HepG2 (cell line): ENCODE results near the gene GJB4. TPM values are rescaled to one million over a fixed set of nuclear protein-coding genes. Genes with fewer than 3 reads are reported as not detected.

Source experiments
- ATAC-seq: fragments of 200-7000 bp; cut with Tn5 transposase; 3 replicates; pipeline ENCODE4 v1.9.1; 2020; ENCODE audit warnings: mild to moderate bottlenecking, moderate library complexity
- BruUV-seq: library from RNA; stranded (reverse); fragments of 400-500 nt; replicated peaks from 2 replicates; lab custom pipeline; 2021; lab: Mats Ljungman, UMichigan
- CTCF ChIA-PET: fragments of 300-600 bp; formaldehyde crosslinking; extraction: SDS; loops from one replicate; lab custom pipeline; 2021; ENCODE audit warnings: low total read pairs, inconsistent platforms, low intra/inter-chr PET ratio; lab: Yijun Ruan, JAX
- POLR2A ChIA-PET: fragments of 350-600 bp; sonication (Branson Sonifier 250); formaldehyde crosslinking; loops from one replicate; lab custom pipeline; 2020; ENCODE audit warnings: antibody characterized with exemption, inconsistent platforms; lab: Yijun Ruan, JAX
- DNase-seq: peaks from one replicate; pipeline ENCODE4 v3.0.0-alpha.2; 2015; ENCODE audit warnings: low spot score
- FAIRE-seq: peaks from 3 replicates; lab custom pipeline; 2011; peaks lifted over from hg19 to GRCh38; lab: Jason Lieb, UNC
- H2AFZ ChIP-seq: one replicate; pipeline ENCODE4 v1.6.1; 2011; ENCODE audit warnings: low read length, inconsistent platforms
- H3K27ac ChIP-seq: fragments of 300-600 bp; 3 replicates; pipeline ENCODE4 v1.8.0; 2011; ENCODE audit warnings: mixed run types, mild to moderate bottlenecking, mixed read lengths, low read length, inconsistent platforms; ENCODE audit not compliant: insufficient read depth; ENCODE audit errors: extremely low read length
- H3K27me3 ChIP-seq, 2 experiments: fragments of 200-600 bp in 1 of 2; 2 replicates in 1 of 2; 3 replicates in 1 of 2; pipeline versions ENCODE4 v1.6.0 to v1.8.0; 2011; ENCODE audit warnings: low read length in 2 of 2, mild to moderate bottlenecking in 2 of 2, moderate library complexity in 2 of 2, inconsistent platforms in 1 of 2; ENCODE audit not compliant: insufficient read depth in 2 of 2, control insufficient read depth in 1 of 2
- H3K36me3 ChIP-seq, 2 experiments: fragments of 200-600 bp in 1 of 2; replicated peaks in 1 of 2; 2 replicates in 1 of 2; 3 replicates in 1 of 2; pipeline versions ENCODE4 v1.5.1 to v1.8.0; 2011; ENCODE audit warnings: low read length in 2 of 2, inconsistent platforms in 1 of 2; ENCODE audit not compliant: insufficient read depth in 2 of 2, control insufficient read depth in 1 of 2
- H3K4me1 ChIP-seq: 2 replicates; pipeline ENCODE4 v1.5.1; 2012; ENCODE audit warnings: low read length, inconsistent platforms; ENCODE audit not compliant: insufficient read depth
- H3K4me2 ChIP-seq: 2 replicates; pipeline ENCODE4 v1.6.0; 2011; ENCODE audit warnings: low read depth, low read length, inconsistent platforms
- H3K4me3 ChIP-seq, 3 experiments: fragments of 200-600 bp in 1 of 3; sonication (generic), shearing (Covaris generic) in 1 of 3; replicated peaks in 1 of 3; 2 replicates each; pipeline ENCODE4 v1.5.1; 2011 to 2016; ENCODE audit warnings: low read length in 3 of 3, inconsistent platforms in 2 of 3, low read depth in 2 of 3, mild to moderate bottlenecking in 2 of 3, control low read depth in 1 of 3, mixed read lengths in 1 of 3; ENCODE audit not compliant: insufficient read depth in 1 of 3
- H3K79me2 ChIP-seq: one replicate; pipeline ENCODE4 v1.6.1; 2011; ENCODE audit warnings: low read length, inconsistent platforms; ENCODE audit not compliant: insufficient read depth
- H3K9ac ChIP-seq: 2 replicates; pipeline ENCODE4 v1.6.0; 2011; ENCODE audit warnings: mild to moderate bottlenecking, low read depth, low read length, inconsistent platforms; ENCODE audit not compliant: insufficient read depth
- H3K9me3 ChIP-seq: 2 replicates; pipeline ENCODE4 v1.5.1; 2012; ENCODE audit warnings: mild to moderate bottlenecking, low read length
- H4K20me1 ChIP-seq: 2 replicates; pipeline ENCODE4 v1.6.0; 2011; ENCODE audit warnings: inconsistent platforms, mild to moderate bottlenecking, low read length, moderate library complexity; ENCODE audit not compliant: insufficient read depth
- ARNT2 ChIP-seq: sonication (generic); formaldehyde crosslinking; IDR thresholded peaks from 2 replicates; pipeline ENCODE4 v1.8.0; 2022; ENCODE audit warnings: mild to moderate bottlenecking, low read depth, missing genetic modification reagents, moderate library complexity
- BHLHE40 ChIP-seq: IDR thresholded peaks from 2 replicates; pipeline ENCODE4 v1.6.1; 2011; ENCODE audit warnings: low read length, improper control_type of control experiment
- ETV5 ChIP-seq: IDR thresholded peaks from 2 replicates; pipeline ENCODE4 v1.6.1; 2018; ENCODE audit warnings: missing biosample characterization, missing genetic modification reagents, inconsistent platforms, borderline replicate concordance
- PRPF4 ChIP-seq: fragments of 200-400 bp; formaldehyde crosslinking; IDR thresholded peaks from 2 replicates; pipeline ENCODE4 v1.6.1; 2016; ENCODE audit warnings: low read length, low read depth; ENCODE audit not compliant: poor library complexity, severe bottlenecking
- ZNF354B ChIP-seq: sonication (generic); formaldehyde crosslinking; IDR thresholded peaks from 2 replicates; pipeline ENCODE4 v1.8.0; 2022; ENCODE audit warnings: mild to moderate bottlenecking, missing genetic modification reagents
- WGBS: methylation state at CpG from one replicate; pipeline ENCODE4 v1.1.6; 2017; ENCODE audit warnings: low lambda C conversion rate; 5-methylcytosine and 5-hydroxymethylcytosine counted together
- in situ Hi-C: cut with HindIII; loops from 2 replicates; pipeline ENCODE4 v1.10.0; 2017; ENCODE audit warnings: low pct_unique_long_range_greater_than_20kb; ENCODE audit not compliant: extremely low pct_ligation_motif_present
- intact Hi-C: fragments of 100-400 bp; cut with micrococcal nuclease; formaldehyde crosslinking; loops from one replicate; pipeline ENCODE4 v1.10.0; 2022; ENCODE audit not compliant: unreplicated experiment
- polyA plus RNA-seq, 8 experiments: library from polyadenylated mRNA; depleted of rRNA in 3 of 8; stranded (reverse) in 7 of 8; unstranded in 1 of 8; fragments of >200 nt; fragmentation: Illumina TruSeq in 4 of 8; extraction: Trizol in 4 of 8; gene quantifications; 2 replicates each; pipeline versions ENCODE4 v1.2.1 to v1.2.3, GENCODE V29; 2011 to 2016; ENCODE audit warnings: low read depth in 4 of 8, missing spikeins in 1 of 8, mixed read lengths in 1 of 8; ENCODE audit not compliant: insufficient read depth in 1 of 8
- total RNA-seq, 5 experiments: library from RNA; depleted of rRNA; stranded (reverse); fragments of >200 nt; fragmentation: Illumina TruSeq; extraction: Trizol; gene quantifications; 2 replicates each; pipeline ENCODE4 v1.2.3, GENCODE V29; 2016; ENCODE audit warnings: low read depth in 1 of 5
- TF ChIP-seq, protein P1 (sequence below), 2 experiments: fragments of 450-650 bp in 1 of 2; sonication (generic) in 1 of 2; formaldehyde crosslinking in 1 of 2; IDR thresholded peaks; 2 replicates each; pipeline versions ENCODE4 v1.6.1 to v1.8.0; 2016 to 2022; ENCODE audit warnings: antibody characterized with exemption in 1 of 2, mild to moderate bottlenecking in 1 of 2, missing genetic modification reagents in 1 of 2

Gene GJB4
- total and polyA plus RNA-seq, 2 of the 13 experiments (the other 11 are each of a cell fraction or from before 2014, with no cell fraction given), result not detected

DNA sequence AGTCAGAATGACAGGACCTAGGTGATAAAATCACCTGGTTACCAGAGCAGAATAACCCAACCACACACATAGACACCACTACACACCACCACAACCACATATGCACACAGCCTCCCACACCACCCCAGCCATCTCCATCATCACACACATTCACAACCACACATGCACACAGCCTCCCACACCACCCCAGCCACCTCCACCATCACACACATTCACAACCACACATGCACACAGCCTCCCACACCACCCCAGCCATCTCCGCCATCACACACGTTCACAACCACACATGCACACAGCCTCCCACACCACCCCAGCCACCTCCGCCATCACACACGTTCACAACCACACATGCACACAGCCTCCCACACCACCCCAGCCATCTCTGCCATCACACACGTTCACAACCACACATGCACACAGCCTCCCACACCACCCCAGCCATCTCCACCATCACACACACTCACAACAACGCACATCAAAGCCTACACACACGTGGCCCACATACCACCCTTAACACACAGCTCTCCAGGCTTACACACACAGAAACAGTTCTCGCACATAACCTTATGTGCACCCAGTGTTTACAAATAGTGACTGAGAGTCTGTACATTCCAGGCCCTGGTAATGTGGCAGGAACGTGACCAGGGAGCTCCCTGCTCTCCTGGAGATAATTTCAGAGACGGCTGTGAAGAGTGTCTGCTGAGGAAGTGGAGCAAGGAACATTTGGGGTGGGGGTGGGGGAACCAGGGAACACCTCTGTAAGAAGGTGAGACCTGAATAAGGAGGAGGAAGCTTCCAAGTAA is 18.2 kb downstream of the GJB4 start:
- H3K27ac ChIP-seq, result no peak overlapping the region

DNA sequence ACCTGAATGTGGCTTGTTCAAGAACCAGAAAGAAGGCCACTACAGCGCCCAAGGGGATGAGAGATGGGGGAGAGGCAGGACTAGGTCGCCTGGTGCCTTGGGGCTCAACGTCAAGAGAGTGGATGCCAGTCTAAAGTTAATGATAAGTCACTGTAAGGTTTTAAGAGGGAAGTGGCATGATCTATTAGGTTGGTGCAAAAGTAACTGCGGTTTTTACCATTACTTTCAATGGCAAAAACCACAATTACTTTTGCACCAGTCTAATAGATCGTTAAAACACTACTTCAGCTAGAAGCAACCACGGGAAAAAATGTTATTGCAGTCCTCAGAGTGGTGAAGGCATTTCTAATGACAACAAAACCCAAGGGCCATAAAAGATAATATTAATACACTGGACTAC is 18.8 kb downstream of the GJB4 start:
- Histone ChIP-seq H3K9ac (no peak overlapping the region), H2AFZ (no peak overlapping the region), H3K4me1 (no peaks in the 10 kb centered on the region), H3K27me3 (peaks cover 10 to 42% of the 10 kb centered on the region in 2 experiments; a peak in 4 of 5 replicates), H3K4me2 (no peak overlapping the region), H3K27ac (no peak overlapping the region), H3K4me3 (no peak overlapping the region), H3K79me2 (no peaks in the 10 kb centered on the region), H3K36me3 (no peaks in the 10 kb centered on the region), H3K9me3 (no peaks in the 10 kb centered on the region), H4K20me1 (no peaks in the 10 kb centered on the region)
- in situ Hi-C loops, result no loop called here
- DNase-seq (no peak), ATAC-seq (no peak), FAIRE-seq (no peak)
- WGBS, result 2% methylated on average over 6 of the region's 6 CpGs
- POLR2A ChIA-PET, result no interaction called here
- BruUV-seq, result no TSS peak
- intact Hi-C loops, result no loop called here
- CTCF ChIA-PET, result no interaction called here
- TF ChIP-seq, protein P1, sequence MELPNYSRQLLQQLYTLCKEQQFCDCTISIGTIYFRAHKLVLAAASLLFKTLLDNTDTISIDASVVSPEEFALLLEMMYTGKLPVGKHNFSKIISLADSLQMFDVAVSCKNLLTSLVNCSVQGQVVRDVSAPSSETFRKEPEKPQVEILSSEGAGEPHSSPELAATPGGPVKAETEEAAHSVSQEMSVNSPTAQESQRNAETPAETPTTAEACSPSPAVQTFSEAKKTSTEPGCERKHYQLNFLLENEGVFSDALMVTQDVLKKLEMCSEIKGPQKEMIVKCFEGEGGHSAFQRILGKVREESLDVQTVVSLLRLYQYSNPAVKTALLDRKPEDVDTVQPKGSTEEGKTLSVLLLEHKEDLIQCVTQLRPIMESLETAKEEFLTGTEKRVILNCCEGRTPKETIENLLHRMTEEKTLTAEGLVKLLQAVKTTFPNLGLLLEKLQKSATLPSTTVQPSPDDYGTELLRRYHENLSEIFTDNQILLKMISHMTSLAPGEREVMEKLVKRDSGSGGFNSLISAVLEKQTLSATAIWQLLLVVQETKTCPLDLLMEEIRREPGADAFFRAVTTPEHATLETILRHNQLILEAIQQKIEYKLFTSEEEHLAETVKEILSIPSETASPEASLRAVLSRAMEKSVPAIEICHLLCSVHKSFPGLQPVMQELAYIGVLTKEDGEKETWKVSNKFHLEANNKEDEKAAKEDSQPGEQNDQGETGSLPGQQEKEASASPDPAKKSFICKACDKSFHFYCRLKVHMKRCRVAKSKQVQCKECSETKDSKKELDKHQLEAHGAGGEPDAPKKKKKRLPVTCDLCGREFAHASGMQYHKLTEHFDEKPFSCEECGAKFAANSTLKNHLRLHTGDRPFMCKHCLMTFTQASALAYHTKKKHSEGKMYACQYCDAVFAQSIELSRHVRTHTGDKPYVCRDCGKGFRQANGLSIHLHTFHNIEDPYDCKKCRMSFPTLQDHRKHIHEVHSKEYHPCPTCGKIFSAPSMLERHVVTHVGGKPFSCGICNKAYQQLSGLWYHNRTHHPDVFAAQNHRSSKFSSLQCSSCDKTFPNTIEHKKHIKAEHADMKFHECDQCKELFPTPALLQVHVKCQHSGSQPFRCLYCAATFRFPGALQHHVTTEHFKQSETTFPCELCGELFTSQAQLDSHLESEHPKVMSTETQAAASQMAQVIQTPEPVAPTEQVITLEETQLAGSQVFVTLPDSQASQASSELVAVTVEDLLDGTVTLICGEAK (IDR thresholded peaks at IDR 0.05), result peak; percentile 64
- TF ChIP-seq, protein P1 (CRISPR knock-in tag; IDR thresholded peaks at IDR 0.05), result no peak
- no peak for TF ChIP-seq ZNF354B (CRISPR knock-in tag)
- no peak for TF ChIP-seq ARNT2 (CRISPR knock-in tag)
- TF ChIP-seq ETV5 (CRISPR knock-in tag), result no peak

More for the DNA sequence above, 18.2 kb downstream of the GJB4 start:
- no peak for DNase-seq
- ATAC-seq, result no peak
- Histone ChIP-seq H3K4me1 (no peaks in the 10 kb centered on the region), H3K9ac (no peak overlapping the region), H3K4me3 (no peak overlapping the region), H4K20me1 (no peaks in the 10 kb centered on the region), H3K79me2 (no peaks in the 10 kb centered on the region), H3K27me3 (peaks cover 10 to 42% of the 10 kb centered on the region in 2 experiments; a peak in 4 of 5 replicates), H3K36me3 (no peaks in the 10 kb centered on the region), H3K9me3 (no peaks in the 10 kb centered on the region), H2AFZ (no peak overlapping the region), H3K4me2 (no peak overlapping the region)
- 14% methylated on average over 10 of the region's 10 CpGs for WGBS
- in situ Hi-C loops, result no loop called here
- POLR2A ChIA-PET, result no interaction called here
- TF ChIP-seq PRPF4, result no peak
- peak; percentile 21; the same call in 1 of the 2 replicates for TF ChIP-seq BHLHE40
- BruUV-seq, result no TSS peak
- no peak for FAIRE-seq
- intact Hi-C loops, result no loop called here
- CTCF ChIA-PET, result no interaction called here
